GM19238 (cell line): ENCODE results near the gene CAMKV.

Experiments
- DNase-seq: peaks from one replicate; pipeline ENCODE4 v3.0.0; 2011; ENCODE audit warnings: low spot score; ENCODE audit not compliant: insufficient read length

CAMKV gene

DNA sequence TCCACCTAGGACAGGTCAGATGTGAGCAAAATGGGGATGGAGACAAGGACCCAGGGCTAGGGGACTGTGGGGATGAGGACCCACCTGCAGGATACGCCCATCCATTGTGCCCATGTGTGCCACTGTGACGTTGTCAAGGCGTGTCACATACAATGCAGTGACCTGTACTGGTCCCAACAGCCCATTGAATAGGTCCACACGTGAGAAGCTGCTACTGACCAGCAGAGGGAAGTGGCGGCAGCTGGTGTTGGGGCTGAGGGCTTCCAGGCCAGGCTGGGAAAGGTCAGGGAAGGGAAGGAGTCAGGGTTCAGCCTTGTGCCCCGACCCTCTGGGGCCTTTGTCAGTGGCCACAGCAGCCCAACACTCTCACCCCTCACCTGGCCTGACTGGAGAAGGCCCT is 29.3 kb upstream of the CAMKV start:
- DNase-seq = no peak

DNA sequence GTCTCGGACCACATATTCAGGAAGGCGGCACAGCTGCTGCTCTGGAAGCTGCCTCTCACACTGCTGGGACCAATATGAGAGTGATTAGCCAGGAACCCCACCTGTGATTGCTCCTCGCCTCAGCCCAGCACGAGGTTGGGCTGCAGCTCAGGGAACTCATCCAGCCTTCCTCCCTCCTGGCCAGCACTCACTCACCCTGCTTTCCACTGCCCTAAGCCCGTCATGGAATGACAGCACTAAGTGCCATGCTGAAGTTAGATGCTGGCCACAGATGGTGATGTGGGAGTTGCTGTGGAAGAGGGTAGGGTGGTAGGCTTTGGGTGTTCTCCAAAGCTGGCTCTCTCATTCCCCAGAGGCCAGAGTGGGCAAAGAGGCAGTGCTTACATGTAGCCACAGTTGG is 26.6 kb upstream of the CAMKV start:
- no peak for DNase-seq

DNA sequence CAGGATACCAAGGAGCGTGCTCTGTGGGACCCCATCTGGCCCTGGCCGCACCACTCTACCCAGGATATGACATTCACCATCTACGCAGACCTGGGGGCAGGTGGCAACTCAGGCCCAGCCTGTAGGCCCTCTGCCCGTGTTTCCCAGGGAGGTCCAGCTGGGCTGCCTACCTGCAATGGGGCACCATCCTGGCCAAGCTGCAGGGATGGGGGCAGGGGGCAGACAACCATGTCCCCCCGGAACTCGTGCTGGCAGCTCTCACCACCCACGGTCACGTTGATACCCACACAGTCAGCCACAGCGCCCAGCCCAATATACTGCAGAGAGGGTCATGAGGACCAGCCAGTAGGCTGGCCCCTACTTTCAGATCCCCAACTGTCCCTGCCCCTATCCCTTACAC is 26.1 kb upstream of the CAMKV start:
- DNase-seq = no peak

- no peak for DNase-seq
These were observed 19.6 kb upstream of the CAMKV start for GRCh38 chr3:49889296-49889695.

- DNase-seq = no peak
These were observed 17.2 kb upstream of the CAMKV start for GRCh38 chr3:49886922-49887265.

DNA sequence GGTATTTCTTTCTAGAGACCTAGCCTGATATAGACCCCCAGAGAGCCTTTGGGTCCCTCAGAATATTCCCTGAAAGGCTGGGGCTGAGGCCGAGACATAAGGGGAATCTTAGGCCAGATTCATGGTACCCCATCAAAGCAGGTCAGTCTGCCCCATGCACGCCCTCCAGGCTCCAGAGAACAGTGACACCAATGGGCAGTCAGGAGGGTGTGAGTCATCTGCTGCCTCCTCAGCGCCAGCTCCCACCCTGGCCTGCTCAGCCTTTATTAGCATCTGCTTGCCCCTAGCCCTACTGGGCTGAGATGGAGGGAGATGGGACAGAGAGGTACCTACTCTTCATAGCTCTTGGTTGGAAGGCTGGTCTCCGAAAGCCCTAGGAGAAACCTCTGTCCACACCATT is 14.3 kb upstream of the CAMKV start:
- DNase-seq = no peak

- DNase-seq = no peak
These were observed 12.5 kb upstream of the CAMKV start for GRCh38 chr3:49882166-49882565.

GRCh38 chr3:49880581-49881315 is 11.0 kb upstream of the CAMKV start:
- DNase-seq = no peak

GRCh38 chr3:49879721-49880120 is 10.0 kb upstream of the CAMKV start:
- no peak for DNase-seq

DNA sequence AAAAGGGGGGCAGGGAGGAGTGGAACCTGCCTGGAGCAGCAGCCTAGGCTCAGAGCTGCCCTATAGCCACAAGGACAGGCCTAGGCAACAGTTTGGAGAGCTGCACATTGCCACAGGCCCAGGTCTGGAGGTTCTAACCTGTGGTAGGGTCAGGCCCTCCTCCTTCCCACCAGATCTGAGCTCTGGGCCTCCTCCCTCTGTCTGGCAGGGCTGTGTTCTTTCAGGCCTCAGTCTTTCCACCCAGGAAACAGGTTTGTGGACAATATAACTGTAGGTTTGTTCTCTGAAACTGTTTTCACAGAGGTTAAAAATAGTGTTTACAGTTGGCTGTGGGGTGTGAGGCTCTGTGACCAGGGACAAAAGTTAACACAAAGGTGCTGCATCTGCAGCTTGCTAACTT is 9.0 kb upstream of the CAMKV start:
- DNase-seq = no peak

DNA sequence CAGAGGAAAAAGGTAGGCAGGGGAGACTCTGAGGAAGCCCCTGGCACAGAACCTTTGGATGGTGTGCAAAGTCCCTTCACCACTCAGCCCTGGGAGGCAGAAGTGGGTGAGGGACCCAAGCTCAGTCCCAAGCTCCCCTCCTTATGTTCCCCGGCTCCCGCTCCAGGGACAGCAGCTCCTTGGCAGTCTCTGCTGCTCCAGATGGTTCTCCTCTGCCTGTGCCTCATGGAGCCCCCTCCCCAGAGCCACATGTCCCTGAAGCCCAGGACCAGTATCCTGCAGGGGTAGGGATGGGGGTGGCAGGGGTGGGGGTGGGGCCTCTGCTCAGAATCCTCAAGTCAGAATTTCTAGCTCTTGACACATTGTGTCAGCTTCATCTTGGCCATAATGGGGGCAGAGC is 8.0 kb upstream of the CAMKV start:
- DNase-seq = no peak

DNA sequence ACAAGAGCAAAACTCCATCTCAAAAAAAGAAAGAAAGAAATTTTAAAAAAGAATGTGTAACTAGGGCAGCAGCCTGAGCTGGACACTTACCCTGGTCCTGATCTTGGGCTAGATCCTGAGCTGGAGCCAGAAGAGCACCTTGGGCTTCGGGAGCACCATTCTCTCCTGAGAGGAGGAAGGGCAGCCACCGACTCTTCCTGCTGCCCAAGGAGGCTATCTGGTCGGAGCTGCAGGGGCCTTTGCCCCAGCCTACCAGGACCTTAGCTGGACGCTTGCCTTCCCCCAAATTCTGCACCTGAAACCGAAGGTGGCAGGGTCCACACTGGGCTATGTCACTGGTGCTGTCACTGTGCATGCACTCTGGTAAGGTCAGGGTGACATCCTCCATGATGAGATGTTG is 6.9 kb upstream of the CAMKV start:
- no peak for DNase-seq

GRCh38 chr3:49873623-49874022 is 3.9 kb upstream of the CAMKV start:
- no peak for DNase-seq

DNA sequence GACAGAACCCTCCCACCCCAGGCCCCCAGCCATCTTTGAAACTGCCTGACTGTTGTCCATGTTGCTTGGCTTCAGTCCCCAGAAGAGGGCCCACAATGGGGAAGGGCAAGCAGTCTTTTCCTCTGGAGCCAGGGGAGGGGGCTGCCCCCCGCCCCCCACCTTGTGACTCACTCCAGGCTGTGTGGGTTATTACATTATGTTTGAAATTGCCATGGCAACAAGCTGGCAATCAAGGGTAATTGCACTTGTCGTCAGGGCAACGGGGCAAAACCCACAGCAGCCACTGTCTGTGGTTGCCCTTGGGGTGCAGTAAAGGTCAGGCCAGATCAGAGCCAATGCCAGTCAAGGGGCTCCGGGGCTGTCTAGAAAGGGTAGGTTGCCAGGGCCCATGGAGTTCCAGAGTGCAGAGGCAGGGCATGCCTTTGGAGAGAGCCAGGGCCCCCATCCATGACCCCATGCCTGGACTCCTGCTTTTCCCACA is 3.1 kb upstream of the CAMKV start:
- no peak for DNase-seq

DNA sequence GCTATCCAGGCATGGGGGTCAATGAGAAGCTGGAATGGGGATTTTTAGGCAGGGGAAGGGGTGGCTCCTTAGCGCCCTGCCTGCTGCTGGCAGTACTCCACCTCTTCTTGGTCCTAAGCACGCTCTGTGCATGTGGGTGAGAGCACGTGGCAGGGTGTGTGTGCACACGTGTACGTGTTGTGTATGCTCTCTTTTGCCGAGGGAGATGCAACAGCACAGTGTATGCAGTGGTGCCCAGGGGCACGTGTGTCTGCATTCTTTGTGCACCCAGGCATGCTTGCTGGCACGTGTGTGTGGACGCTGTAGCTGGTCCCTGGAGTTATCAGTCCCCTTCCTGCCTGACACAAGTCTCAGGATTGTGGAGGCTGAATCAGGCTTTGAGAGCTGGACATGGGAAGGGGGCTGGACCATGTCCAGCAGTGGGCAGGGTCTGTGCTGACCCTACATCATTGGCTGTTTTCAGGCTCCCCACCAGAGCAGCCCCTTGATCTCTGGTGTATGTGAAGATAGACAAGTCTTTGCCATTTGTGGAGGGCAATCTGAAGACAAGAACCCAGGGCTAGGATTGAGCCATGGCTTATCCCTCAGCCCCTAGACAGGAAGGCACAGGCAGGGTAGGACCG is 1.9 kb upstream of the CAMKV start:
- no peak for DNase-seq

DNA sequence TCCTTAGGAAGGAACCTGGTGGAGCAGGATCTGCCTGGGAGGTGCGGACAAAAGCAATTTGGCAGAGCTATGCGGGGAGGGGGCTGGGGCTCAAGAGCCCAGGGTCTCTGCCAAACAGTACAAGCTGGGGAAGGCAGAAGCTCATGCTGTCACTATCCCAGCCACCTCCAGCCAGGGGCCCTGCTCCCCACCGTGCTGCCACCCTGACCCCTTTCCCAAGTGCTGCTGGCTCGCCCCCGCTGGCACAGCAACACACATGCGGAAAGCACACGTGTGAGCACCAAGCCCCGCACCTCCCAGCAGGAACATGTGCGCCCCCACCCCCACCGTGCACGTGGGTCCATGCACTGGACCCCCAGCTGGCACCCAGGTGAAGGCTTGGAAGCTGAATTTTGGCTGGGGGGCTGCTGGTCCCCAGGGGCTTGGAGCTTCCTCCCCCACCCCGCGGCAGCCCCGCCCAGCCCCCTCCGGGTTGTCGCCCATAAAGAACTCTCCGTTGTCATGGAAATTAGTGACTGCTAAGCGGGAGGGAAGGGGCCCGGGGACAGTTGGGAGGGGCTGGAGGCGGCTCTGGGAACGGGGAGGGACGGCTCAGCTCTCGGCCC is 742 bp downstream of the CAMKV start:
- no peak for DNase-seq

- DNase-seq = no peak
These were observed 1.8 kb downstream of the CAMKV start for GRCh38 chr3:49867871-49868321.

- no peak for DNase-seq
These were observed 2.3 kb downstream of the CAMKV start for GRCh38 chr3:49867400-49867799.

GRCh38 chr3:49865198-49865784 is 4.4 kb downstream of the CAMKV start:
- DNase-seq = no peak

GRCh38 chr3:49864505-49864904 is 5.2 kb downstream of the CAMKV start:
- DNase-seq = no peak

DNA sequence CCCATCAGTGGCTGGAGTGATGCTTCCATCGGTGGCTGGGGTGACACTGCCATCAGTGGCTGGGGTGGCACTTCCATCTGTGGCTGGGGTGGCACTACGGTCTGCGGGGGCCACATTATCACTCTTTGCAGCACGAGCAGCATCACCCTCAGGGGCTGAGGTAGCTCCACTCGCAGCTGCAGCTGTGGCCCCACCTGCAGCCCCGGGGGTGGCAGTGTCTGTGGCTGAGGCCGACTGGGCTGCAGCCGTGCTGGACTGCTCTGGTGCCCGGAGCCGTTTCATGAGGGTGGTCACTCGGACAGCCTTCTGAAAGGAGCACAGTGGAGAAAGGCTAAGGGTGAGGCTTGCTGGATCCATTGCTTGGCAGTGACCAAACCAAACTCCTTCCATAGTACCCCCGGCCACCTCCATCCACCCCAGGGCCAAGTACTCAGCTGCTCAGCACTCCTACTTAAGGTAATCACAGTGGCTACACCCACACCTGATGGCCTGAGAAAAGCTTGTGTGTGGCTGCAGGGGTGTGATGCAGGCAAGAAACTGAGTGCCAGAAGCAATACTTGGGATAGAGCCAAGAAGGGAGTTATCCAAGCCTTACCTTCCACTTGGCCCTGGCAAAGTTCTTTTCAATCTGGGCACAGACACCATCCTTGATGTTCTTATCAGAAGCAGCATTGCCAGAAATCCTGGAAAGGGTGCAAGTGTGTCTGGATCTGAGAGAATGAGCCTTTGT is 10.0 kb downstream of the CAMKV start:
- DNase-seq = no peak
